ENCODE measurements around the gene ZNF3.

Gene ZNF3

GRCh38 chr7:100074841-100075240 lies 6.7 kb downstream of the ZNF3 start:
- H3K36me3 ChIP-seq (ENCODE audit: insufficient read depth, insufficient read length, low read length): peaks cover 94% of the 10 kb centered on the region
- peaks cover 58% of the 10 kb centered on the region for H3K9me3 ChIP-seq (ENCODE audit: insufficient read depth, low read length)
- DNase-seq (ENCODE audit: low read depth, low spot score): no peak
- H3K27me3 ChIP-seq (ENCODE audit: insufficient read depth, insufficient read length): no peaks in the 10 kb centered on the region
- no peak for TF ChIP-seq ZNF274 (IDR thresholded peaks at IDR 0.05; ENCODE audit: low read depth, low read length)
- TF ChIP-seq SUZ12 (IDR thresholded peaks at IDR 0.05; ENCODE audit: extremely low read depth, insufficient read depth, insufficient read length): no peak
- no peak for TF ChIP-seq YY1 (IDR thresholded peaks at IDR 0.05; ENCODE audit: insufficient read depth, insufficient read length)
- no peak overlapping the region for H3K4me3 ChIP-seq (ENCODE audit: insufficient read length, low read depth)
- H3K9ac ChIP-seq (ENCODE audit: insufficient read length, low read depth): no peak overlapping the region
- no peaks in the 10 kb centered on the region for H3K4me1 ChIP-seq (ENCODE audit: insufficient read depth, insufficient read length)

GRCh38 chr7:100072462-100072861 lies 9.1 kb downstream of the ZNF3 start:
- Histone ChIP-seq H3K27me3 (ENCODE audit: insufficient read depth, insufficient read length) (no peaks in the 10 kb centered on the region), H3K36me3 (ENCODE audit: insufficient read depth, insufficient read length, low read length) (peaks cover 90% of the 10 kb centered on the region), H3K9ac (ENCODE audit: insufficient read length, low read depth) (no peak overlapping the region), H3K9me3 (ENCODE audit: insufficient read depth, low read length) (peaks cover 59% of the 10 kb centered on the region), H3K4me3 (ENCODE audit: insufficient read length, low read depth) (no peak overlapping the region), H3K4me1 (ENCODE audit: insufficient read depth, insufficient read length) (no peaks in the 10 kb centered on the region)
- DNase-seq (ENCODE audit: low read depth, low spot score): no peak
- TF ChIP-seq YY1 (IDR thresholded peaks at IDR 0.05; ENCODE audit: insufficient read depth, insufficient read length) (no peak), ZNF274 (IDR thresholded peaks at IDR 0.05; ENCODE audit: low read depth, low read length) (no peak), SUZ12 (IDR thresholded peaks at IDR 0.05; ENCODE audit: extremely low read depth, insufficient read depth, insufficient read length) (no peak)

GRCh38 chr7:100071018-100071723 lies 10.4 kb downstream of the ZNF3 start:
- no peak for DNase-seq (ENCODE audit: low read depth, low spot score)
- H3K9me3 ChIP-seq (ENCODE audit: insufficient read depth, low read length): peaks cover 59% of the 10 kb centered on the region
- H3K27me3 ChIP-seq (ENCODE audit: insufficient read depth, insufficient read length): no peaks in the 10 kb centered on the region
- no peak overlapping the region for H3K9ac ChIP-seq (ENCODE audit: insufficient read length, low read depth)
- H3K4me3 ChIP-seq (ENCODE audit: insufficient read length, low read depth): no peak overlapping the region
- no peak for TF ChIP-seq ZNF274 (IDR thresholded peaks at IDR 0.05; ENCODE audit: low read depth, low read length)
- no peak for TF ChIP-seq YY1 (IDR thresholded peaks at IDR 0.05; ENCODE audit: insufficient read depth, insufficient read length)
- TF ChIP-seq SUZ12 (IDR thresholded peaks at IDR 0.05; ENCODE audit: extremely low read depth, insufficient read depth, insufficient read length): no peak
- peaks cover 81% of the 10 kb centered on the region for H3K36me3 ChIP-seq (ENCODE audit: insufficient read depth, insufficient read length, low read length)
- no peaks in the 10 kb centered on the region for H3K4me1 ChIP-seq (ENCODE audit: insufficient read depth, insufficient read length)

- Histone ChIP-seq H3K36me3 (ENCODE audit: insufficient read depth, insufficient read length, low read length) (peaks cover 81% of the 10 kb centered on the region), H3K9me3 (ENCODE audit: insufficient read depth, low read length) (peaks cover 52% of the 10 kb centered on the region), H3K4me3 (ENCODE audit: insufficient read length, low read depth) (no peak overlapping the region), H3K27me3 (ENCODE audit: insufficient read depth, insufficient read length) (no peaks in the 10 kb centered on the region), H3K4me1 (ENCODE audit: insufficient read depth, insufficient read length) (no peaks in the 10 kb centered on the region), H3K9ac (ENCODE audit: insufficient read length, low read depth) (no peak overlapping the region)
- DNase-seq (ENCODE audit: low read depth, low spot score): no peak
- TF ChIP-seq YY1 (IDR thresholded peaks at IDR 0.05; ENCODE audit: insufficient read depth, insufficient read length): no peak
- TF ChIP-seq ZNF274 (IDR thresholded peaks at IDR 0.05; ENCODE audit: low read depth, low read length): no peak
- no peak for TF ChIP-seq SUZ12 (IDR thresholded peaks at IDR 0.05; ENCODE audit: extremely low read depth, insufficient read depth, insufficient read length)
Measured at GRCh38 chr7:100069991-100070390, 11.5 kb downstream of the ZNF3 start.

- Histone ChIP-seq H3K27me3 (ENCODE audit: insufficient read depth, insufficient read length) (no peaks in the 10 kb centered on the region), H3K9me3 (ENCODE audit: insufficient read depth, low read length) (peaks cover 23% of the 10 kb centered on the region), H3K4me1 (ENCODE audit: insufficient read depth, insufficient read length) (no peaks in the 10 kb centered on the region), H3K4me3 (ENCODE audit: insufficient read length, low read depth) (no peak overlapping the region), H3K36me3 (ENCODE audit: insufficient read depth, insufficient read length, low read length) (peaks cover 73% of the 10 kb centered on the region), H3K9ac (ENCODE audit: insufficient read length, low read depth) (no peak overlapping the region)
- no peak for DNase-seq (ENCODE audit: low read depth, low spot score)
- TF ChIP-seq ZNF274 (IDR thresholded peaks at IDR 0.05; ENCODE audit: low read depth, low read length): no peak
- TF ChIP-seq SUZ12 (IDR thresholded peaks at IDR 0.05; ENCODE audit: extremely low read depth, insufficient read depth, insufficient read length): no peak
- TF ChIP-seq YY1 (IDR thresholded peaks at IDR 0.05; ENCODE audit: insufficient read depth, insufficient read length): no peak
Measured at GRCh38 chr7:100066953-100067352, 14.6 kb downstream of the ZNF3 start.

GRCh38 chr7:100065452-100066186 lies 15.9 kb downstream of the ZNF3 start:
- no peak overlapping the region for H3K9ac ChIP-seq (ENCODE audit: insufficient read length, low read depth)
- DNase-seq (ENCODE audit: low read depth, low spot score): no peak
- peaks cover 65% of the 10 kb centered on the region for H3K36me3 ChIP-seq (ENCODE audit: insufficient read depth, insufficient read length, low read length)
- H3K27me3 ChIP-seq (ENCODE audit: insufficient read depth, insufficient read length): no peaks in the 10 kb centered on the region
- H3K9me3 ChIP-seq (ENCODE audit: insufficient read depth, low read length): peaks cover 9% of the 10 kb centered on the region
- H3K4me3 ChIP-seq (ENCODE audit: insufficient read length, low read depth): no peak overlapping the region
- H3K4me1 ChIP-seq (ENCODE audit: insufficient read depth, insufficient read length): no peaks in the 10 kb centered on the region
- no peak for TF ChIP-seq YY1 (IDR thresholded peaks at IDR 0.05; ENCODE audit: insufficient read depth, insufficient read length)
- TF ChIP-seq ZNF274 (IDR thresholded peaks at IDR 0.05; ENCODE audit: low read depth, low read length): no peak
- TF ChIP-seq SUZ12 (IDR thresholded peaks at IDR 0.05; ENCODE audit: extremely low read depth, insufficient read depth, insufficient read length): no peak

- TF ChIP-seq YY1 (IDR thresholded peaks at IDR 0.05; ENCODE audit: insufficient read depth, insufficient read length) (no peak), SUZ12 (IDR thresholded peaks at IDR 0.05; ENCODE audit: extremely low read depth, insufficient read depth, insufficient read length) (no peak), ZNF274 (IDR thresholded peaks at IDR 0.05; ENCODE audit: low read depth, low read length) (no peak)
- H3K36me3 ChIP-seq (ENCODE audit: insufficient read depth, insufficient read length, low read length): peaks cover 59% of the 10 kb centered on the region
- DNase-seq (ENCODE audit: low read depth, low spot score): no peak
Measured at GRCh38 chr7:100064162-100064561, 17.4 kb downstream of the ZNF3 start.

More at GRCh38 chr7:100064162-100064561, 17.4 kb downstream of the ZNF3 start:
- no peak overlapping the region for H3K9ac ChIP-seq (ENCODE audit: insufficient read length, low read depth)
- H3K4me1 ChIP-seq (ENCODE audit: insufficient read depth, insufficient read length): no peaks in the 10 kb centered on the region
- H3K9me3 ChIP-seq (ENCODE audit: insufficient read depth, low read length): no peaks in the 10 kb centered on the region
- H3K27me3 ChIP-seq (ENCODE audit: insufficient read depth, insufficient read length): no peaks in the 10 kb centered on the region
- H3K4me3 ChIP-seq (ENCODE audit: insufficient read length, low read depth): no peak overlapping the region

Data from NT2/D1 (cell line).